KMS-11 (cell line): ENCODE measurements around the gene NCEH1.

Experiments
- H2AFZ ChIP-seq: fragments of 200-600 bp; sonication (generic); 2 replicates; pipeline ENCODE4 v1.6.1; 2016; ENCODE audit warnings: antibody characterized with exemption, mixed run types, low read depth
- H3K27ac ChIP-seq: fragments of 200-600 bp; sonication (generic); 2 replicates; pipeline ENCODE4 v1.6.1; 2016; ENCODE audit warnings: mild to moderate bottlenecking, mixed run types
- H3K27me3 ChIP-seq: fragments of 200-600 bp; sonication (generic); 2 replicates; pipeline ENCODE4 v1.6.1; 2017; ENCODE audit warnings: mild to moderate bottlenecking, low read depth, mixed run types, moderate library complexity; ENCODE audit not compliant: insufficient read depth
- H3K36me3 ChIP-seq: fragments of 200-600 bp; sonication (generic); 2 replicates; pipeline ENCODE4 v1.6.1; 2017; ENCODE audit warnings: mild to moderate bottlenecking, mixed run types; ENCODE audit not compliant: insufficient read depth
- H3K4me1 ChIP-seq: fragments of 200-600 bp; sonication (generic); 2 replicates; pipeline ENCODE4 v1.6.1; 2016; ENCODE audit warnings: mild to moderate bottlenecking, low read depth, mixed run types; ENCODE audit not compliant: poor library complexity, severe bottlenecking
- H3K4me2 ChIP-seq: fragments of 200-600 bp; sonication (generic); 2 replicates; pipeline ENCODE4 v1.7.0; 2016; ENCODE audit warnings: mild to moderate bottlenecking, mixed run types
- H3K4me3 ChIP-seq: fragments of 200-600 bp; sonication (generic); IDR thresholded peaks from 2 replicates; pipeline ENCODE4 v1.6.1; 2017; ENCODE audit warnings: low read depth, low read length, mixed read lengths; ENCODE audit not compliant: insufficient read depth
- H3K79me2 ChIP-seq: fragments of 200-600 bp; sonication (generic); 2 replicates; pipeline ENCODE4 v1.6.1; 2016; ENCODE audit warnings: low read depth, mixed run types; ENCODE audit not compliant: insufficient read depth
- H3K9ac ChIP-seq: fragments of 200-600 bp; sonication (generic); 2 replicates; pipeline ENCODE4 v1.6.1; 2016; ENCODE audit warnings: mild to moderate bottlenecking, mixed run types
- H4K20me1 ChIP-seq: fragments of 200-600 bp; sonication (generic); 2 replicates; pipeline ENCODE4 v1.6.1; 2016; ENCODE audit warnings: mild to moderate bottlenecking, mixed run types; ENCODE audit not compliant: insufficient read depth
- CTCF ChIP-seq: fragments of 200-600 bp; sonication (generic); conservative IDR thresholded peaks from 2 replicates; pipeline ENCODE4 v1.6.1; 2017; ENCODE audit warnings: low read depth, mild to moderate bottlenecking, antibody characterized with exemption, low read length, moderate library complexity, mixed read lengths

NCEH1 gene

GRCh38 chr3:172647080-172647479, 63.8 kb downstream of the NCEH1 start:
- H3K27ac ChIP-seq: no peak overlapping the region

GRCh38 chr3:172646439-172647015, 64.3 kb downstream of the NCEH1 start:
- H3K4me3 ChIP-seq: no peak overlapping the region
- no peaks in the 10 kb centered on the region for H3K4me1 ChIP-seq
- no peaks in the 10 kb centered on the region for H3K36me3 ChIP-seq
- H4K20me1 ChIP-seq: no peaks in the 10 kb centered on the region
- H3K9ac ChIP-seq: no peak overlapping the region
- H3K79me2 ChIP-seq: no peaks in the 10 kb centered on the region
- H2AFZ ChIP-seq: no peak overlapping the region
- TF ChIP-seq CTCF: no peak
- H3K27ac ChIP-seq: no peak overlapping the region
- H3K27me3 ChIP-seq: no peaks in the 10 kb centered on the region
- H3K4me2 ChIP-seq: no peak overlapping the region

More at GRCh38 chr3:172647080-172647479, 63.8 kb downstream of the NCEH1 start:
- Histone ChIP-seq H3K4me3 (no peak overlapping the region), H3K36me3 (no peaks in the 10 kb centered on the region), H2AFZ (no peak overlapping the region), H3K9ac (no peak overlapping the region), H3K79me2 (no peaks in the 10 kb centered on the region), H3K4me2 (no peak overlapping the region), H4K20me1 (no peaks in the 10 kb centered on the region), H3K27me3 (no peaks in the 10 kb centered on the region), H3K4me1 (no peaks in the 10 kb centered on the region)
- no peak for TF ChIP-seq CTCF

GRCh38 chr3:172644258-172644657, 66.6 kb downstream of the NCEH1 start:
- Histone ChIP-seq H3K36me3 (no peaks in the 10 kb centered on the region), H3K9ac (no peak overlapping the region), H3K27ac (no peak overlapping the region), H3K27me3 (no peaks in the 10 kb centered on the region), H3K4me1 (no peaks in the 10 kb centered on the region), H3K4me2 (no peak overlapping the region), H3K79me2 (no peaks in the 10 kb centered on the region), H2AFZ (no peak overlapping the region), H4K20me1 (no peaks in the 10 kb centered on the region), H3K4me3 (no peak overlapping the region)
- no peak for TF ChIP-seq CTCF

GRCh38 chr3:172643506-172644179, 67.2 kb downstream of the NCEH1 start:
- Histone ChIP-seq H3K36me3 (no peaks in the 10 kb centered on the region), H3K27me3 (no peaks in the 10 kb centered on the region), H3K4me1 (no peaks in the 10 kb centered on the region), H4K20me1 (no peaks in the 10 kb centered on the region), H2AFZ (no peak overlapping the region), H3K9ac (no peak overlapping the region), H3K4me2 (no peak overlapping the region), H3K27ac (no peak overlapping the region), H3K79me2 (no peaks in the 10 kb centered on the region), H3K4me3 (no peak overlapping the region)
- TF ChIP-seq CTCF: no peak
